H1 (cell line): Measurements from ENCODE around the gene CCDC71. TPM values are rescaled to one million over a fixed set of nuclear protein-coding genes. Genes with fewer than 3 reads are reported as not detected.

Experiments used
- BRCA1 ChIP-seq: IDR thresholded peaks from 2 replicates; pipeline ENCODE4 v1.6.1; 2012; ENCODE audit warnings: low read depth, low read length, improper control_type of control experiment
- KDM1A ChIP-seq: fragments of 200-600, 300-600 bp; sonication (generic); IDR thresholded peaks from 2 replicates; pipeline ENCODE4 v1.7.1; 2016; ENCODE audit warnings: mild to moderate bottlenecking, low read length, borderline replicate concordance
- polyA plus RNA-seq, 7 experiments: library from polyadenylated mRNA; depleted of rRNA in 3 of 7; stranded (reverse) in 5 of 7; unstranded in 2 of 7; fragments of >200 nt in 5 of 7; fragments of 200-250 nt in 2 of 7; gene quantifications; 1 replicate in 5 of 7; 2 replicates in 1 of 7; 4 replicates in 1 of 7; pipeline versions ENCODE4 v1.2.1 to v1.2.3, GENCODE V29; 2011 to 2013; ENCODE audit warnings: missing spikeins in 2 of 7, mixed read lengths in 2 of 7
- total RNA-seq: library from RNA; stranded (reverse); fragmentation: NEBNext Ultra II Directional; extraction: Animal tissue kit (Norgen Biotek cat#: 25700); gene quantifications from 2 replicates; pipeline ENCODE4 v1.2.1, GENCODE V29; 2021

CCDC71 gene
- total and polyA plus RNA-seq, 2 of the 8 experiments (the other 6 are each of a cell fraction or from before 2014, with no cell fraction given): 26.7 to 57.4 TPM

DNA sequence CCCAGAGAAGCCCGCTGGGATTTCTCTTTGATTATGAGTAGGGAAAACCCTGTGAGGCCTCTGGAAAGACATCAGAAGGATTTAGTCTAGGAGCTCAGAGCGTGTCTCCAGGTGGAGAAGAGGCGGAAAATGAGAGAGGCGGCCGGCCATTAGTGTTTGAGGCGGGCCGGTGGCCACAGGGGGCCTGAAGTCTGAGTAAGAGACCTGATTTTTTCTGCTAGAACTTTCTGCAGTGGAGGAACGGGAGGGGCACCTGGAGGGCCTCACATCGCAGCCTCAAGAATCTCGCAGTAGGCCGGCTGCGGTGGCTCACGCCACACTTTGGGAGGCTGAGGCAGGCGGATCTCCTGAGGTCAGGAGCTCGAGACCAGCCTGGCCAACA lies 33.8 kb upstream of the CCDC71 start (continued):
- TF ChIP-seq BRCA1 (no peak), KDM1A (no peak)
